Sigmoid colon (tissue), 7 donors: Measurements from ENCODE around the gene SEC16A. TPM values are rescaled to one million over a fixed set of nuclear protein-coding genes. Genes with fewer than 3 reads are reported as not detected.

Source experiments
- DNase-seq: peaks from one replicate; pipeline ENCODE4 v3.0.0-alpha.2; 2019
- H3K27ac ChIP-seq, 4 donors: fragments of 200-600 bp; sonication (generic); one replicate each; pipeline ENCODE4 v1.5.1; 2016 to 2019; ENCODE audit warnings: mild to moderate bottlenecking in 1 of 4
- H3K27me3 ChIP-seq, 3 donors: fragments of 200-600 bp; sonication (generic); one replicate each; pipeline ENCODE4 v1.5.1; 2019; ENCODE audit warnings: mild to moderate bottlenecking in 1 of 3
- H3K36me3 ChIP-seq, 4 donors: fragments of 200-600 bp; sonication (generic); one replicate each; pipeline ENCODE4 v1.5.1; 2016 to 2019
- H3K4me1 ChIP-seq, 4 donors: fragments of 200-600 bp; sonication (generic); one replicate each; pipeline ENCODE4 v1.5.1; 2017 to 2019
- H3K4me3 ChIP-seq, 4 donors: fragments of 200-600 bp; sonication (generic); one replicate each; pipeline ENCODE4 v1.5.1; 2017 to 2019; ENCODE audit warnings: mild to moderate bottlenecking in 2 of 4, moderate library complexity in 1 of 4
- H3K9me3 ChIP-seq, 4 donors: fragments of 200-600 bp in 3 of 4; sonication (generic) in 3 of 4; one replicate each; pipeline versions ENCODE4 v1.5.1 to v1.6.1; 2013 to 2019
- CTCF ChIP-seq, 4 experiments: fragments of 450-650 bp in 3 of 4; fragments of 200-600 bp in 1 of 4; IDR thresholded peaks; one replicate each; pipeline ENCODE4 v1.5.1; 2016 to 2019; ENCODE audit warnings: antibody characterized with exemption in 4 of 4, mild to moderate bottlenecking in 3 of 4, moderate library complexity in 2 of 4
- EP300 ChIP-seq, 4 donors: sonication (generic); formaldehyde crosslinking; IDR thresholded peaks; one replicate each; pipeline ENCODE4 v1.6.1; 2017; ENCODE audit warnings: antibody characterized with exemption in 4 of 4
- POLR2A ChIP-seq, 2 donors: fragments of 450-650 bp; IDR thresholded peaks; one replicate each; pipeline ENCODE4 v1.6.1; 2016; ENCODE audit warnings: antibody characterized with exemption in 2 of 2, mild to moderate bottlenecking in 2 of 2, moderate library complexity in 2 of 2
- POLR2AphosphoS5 ChIP-seq, 4 donors: sonication (generic); formaldehyde crosslinking; IDR thresholded peaks; one replicate each; pipeline ENCODE4 v1.6.1; 2017; ENCODE audit warnings: antibody characterized with exemption in 4 of 4
- WGBS, 2 donors: extraction: QIAGEN DNeasy Blood & Tissue Kit; methylation state at CpG; one replicate each; pipeline ENCODE4 v1.1.7; 2013; 5-methylcytosine and 5-hydroxymethylcytosine counted together
- intact Hi-C: fragments of 100-400 bp; cut with DNase I; formaldehyde crosslinking; loops from one replicate; pipeline ENCODE4 v1.15.1; 2023
- polyA plus RNA-seq, 3 donors: library from polyadenylated mRNA; stranded (reverse); fragments of 200-250 nt; gene quantifications; one replicate each; pipeline ENCODE4 v1.2.3, GENCODE V29; 2013
- total RNA-seq, 4 donors: library from RNA; depleted of rRNA; stranded (reverse); fragments of >200 nt; gene quantifications; one replicate each; pipeline ENCODE4 v1.1.0, GENCODE V29; 2016
- donor health status: healthy with polysubstance abuse.
- donor health status: Bipolar disorder and iron deficiency.
- donor health status: healthy.

The SEC16A gene
- total and polyA plus RNA-seq, 7 donors, result 22.8 to 57.0 (median 27.5) TPM

GRCh38 chr9:136513191-136513590, 30.4 kb upstream of the SEC16A start:
- intact Hi-C loops, result no loop called here

GRCh38 chr9:136512651-136513071, 29.8 kb upstream of the SEC16A start:
- DNase-seq, result no peak
- TF ChIP-seq CTCF (IDR thresholded peaks at IDR 0.05), result no peak
- no peak for TF ChIP-seq POLR2AphosphoS5 (IDR thresholded peaks at IDR 0.05)
- TF ChIP-seq POLR2A (IDR thresholded peaks at IDR 0.05), result no peak
- no peak for TF ChIP-seq EP300 (IDR thresholded peaks at IDR 0.05)
- peaks cover 0 to 3% (median 0%) of the 10 kb centered on the region in 4 donors for H3K4me1 ChIP-seq
- no peak overlapping the region for H3K4me3 ChIP-seq
- no peaks in the 10 kb centered on the region for H3K9me3 ChIP-seq
- 48 to 77% methylated on average over 13 of the region's 13 CpGs for WGBS, 2 donors
- no peaks in the 10 kb centered on the region for H3K27me3 ChIP-seq
- H3K27ac ChIP-seq, result peak overlapping the region; percentile 50 to 64 (median 64)
- H3K36me3 ChIP-seq, result peaks cover 50 to 100% (median 97%) of the 10 kb centered on the region in 4 donors
- intact Hi-C loops, result no loop called here

More at GRCh38 chr9:136513191-136513590, 30.4 kb upstream of the SEC16A start:
- DNase-seq, result no peak
- H3K4me3 ChIP-seq, result no peak overlapping the region
- peak overlapping the region in 2 of 4 donors; percentile 64 for H3K27ac ChIP-seq
- H3K36me3 ChIP-seq, result peaks cover 51 to 100% (median 97%) of the 10 kb centered on the region in 4 donors
- H3K4me1 ChIP-seq, result peaks cover 0 to 3% (median 0%) of the 10 kb centered on the region in 4 donors
- TF ChIP-seq EP300 (IDR thresholded peaks at IDR 0.05), result no peak
- no peak for TF ChIP-seq CTCF (IDR thresholded peaks at IDR 0.05)
- TF ChIP-seq POLR2AphosphoS5 (IDR thresholded peaks at IDR 0.05), result no peak
- no peak for TF ChIP-seq POLR2A (IDR thresholded peaks at IDR 0.05)
- 96% methylated on average over 16 of the region's 16 CpGs for WGBS, 2 donors
- no peaks in the 10 kb centered on the region for H3K27me3 ChIP-seq
- no peaks in the 10 kb centered on the region for H3K9me3 ChIP-seq

- peak; percentile 78 for DNase-seq
- no peaks in the 10 kb centered on the region for H3K9me3 ChIP-seq
- peaks cover 0 to 3% (median 0%) of the 10 kb centered on the region in 4 donors for H3K4me1 ChIP-seq
- TF ChIP-seq EP300 (IDR thresholded peaks at IDR 0.05), result peak in 1 of 4 donors; percentile 28
- TF ChIP-seq POLR2AphosphoS5 (IDR thresholded peaks at IDR 0.05), result peak in 2 of 4 donors; percentile 44 to 61
- no peak for TF ChIP-seq POLR2A (IDR thresholded peaks at IDR 0.05)
- peaks cover 53 to 100% (median 97%) of the 10 kb centered on the region in 4 donors for H3K36me3 ChIP-seq
- no peak overlapping the region for H3K4me3 ChIP-seq
- H3K27me3 ChIP-seq, result no peaks in the 10 kb centered on the region
- H3K27ac ChIP-seq, result peak overlapping the region; percentile 50 to 64 (median 64)
- 88 to 89% methylated on average over 46 of the region's 46 CpGs for WGBS, 2 donors
- intact Hi-C loops, result no loop called here
Observed at GRCh38 chr9:136511670-136512592, 29.1 kb upstream of the SEC16A start.

- intact Hi-C loops, result no loop called here
- no peaks in the 10 kb centered on the region for H3K27me3 ChIP-seq
- TF ChIP-seq EP300 (IDR thresholded peaks at IDR 0.05) (no peak), CTCF (IDR thresholded peaks at IDR 0.05) (no peak), POLR2A (IDR thresholded peaks at IDR 0.05) (no peak), POLR2AphosphoS5 (IDR thresholded peaks at IDR 0.05) (no peak)
- peaks cover 0 to 3% (median 0%) of the 10 kb centered on the region in 4 donors for H3K4me1 ChIP-seq
- no peak overlapping the region for H3K4me3 ChIP-seq
- WGBS, 2 donors, result 89 to 91% methylated on average over 28 of the region's 28 CpGs
- no peak for DNase-seq
- peaks cover 59 to 100% (median 99%) of the 10 kb centered on the region in 4 donors for H3K36me3 ChIP-seq
- H3K27ac ChIP-seq, result peak overlapping the region; percentile 50 to 64 (median 64)
- H3K9me3 ChIP-seq, result no peaks in the 10 kb centered on the region
Observed at GRCh38 chr9:136511144-136511669, 28.4 kb upstream of the SEC16A start.

- Histone ChIP-seq H3K36me3 (peaks cover 66 to 100% (median 98%) of the 10 kb centered on the region in 4 donors), H3K4me1 (peaks cover 0 to 3% (median 0%) of the 10 kb centered on the region in 4 donors), H3K9me3 (no peaks in the 10 kb centered on the region), H3K27me3 (no peaks in the 10 kb centered on the region), H3K4me3 (no peak overlapping the region), H3K27ac (peak overlapping the region; percentile 50 to 64 (median 64))
- 91 to 93% methylated on average over 26 of the region's 26 CpGs for WGBS, 2 donors
- intact Hi-C loops, result no loop called here
- no peak for DNase-seq
- TF ChIP-seq POLR2AphosphoS5 (IDR thresholded peaks at IDR 0.05), result no peak
- no peak for TF ChIP-seq EP300 (IDR thresholded peaks at IDR 0.05)
- no peak for TF ChIP-seq CTCF (IDR thresholded peaks at IDR 0.05)
- no peak for TF ChIP-seq POLR2A (IDR thresholded peaks at IDR 0.05)
Observed at GRCh38 chr9:136510561-136510960, 27.7 kb upstream of the SEC16A start.
